Osteoblast (primary cell): ENCODE data around the gene C1QL1. TPM values are rescaled to one million over a fixed set of nuclear protein-coding genes. Genes with fewer than 3 reads are reported as not detected.

Source experiments
- DNase-seq: peaks from one replicate; pipeline ENCODE4 v3.0.0; 2011; ENCODE audit warnings: low spot score, mixed read lengths; ENCODE audit not compliant: insufficient read length; ENCODE audit errors: missing footprints
- H2AFZ ChIP-seq: 2 replicates; pipeline ENCODE4 v1.6.0; 2011; ENCODE audit warnings: mild to moderate bottlenecking, low read length
- H3K27ac ChIP-seq: 2 replicates; pipeline ENCODE4 v1.5.1; 2011; ENCODE audit warnings: mild to moderate bottlenecking, low read depth, low read length, moderate library complexity
- H3K27me3 ChIP-seq: 2 replicates; pipeline ENCODE4 v1.6.0; 2012; ENCODE audit warnings: mild to moderate bottlenecking, control low read depth, inconsistent platforms, low read length, moderate library complexity; ENCODE audit not compliant: insufficient read depth
- H3K36me3 ChIP-seq: 2 replicates; pipeline ENCODE4 v1.5.1; 2011; ENCODE audit warnings: mild to moderate bottlenecking, low read length, control low read depth, moderate library complexity; ENCODE audit not compliant: insufficient read depth
- H3K4me1 ChIP-seq: 2 replicates; pipeline ENCODE4 v1.5.1; 2011; ENCODE audit warnings: mild to moderate bottlenecking, low read length, control low read depth, moderate library complexity; ENCODE audit not compliant: insufficient read depth
- H3K4me2 ChIP-seq: 2 replicates; pipeline ENCODE4 v1.6.0; 2011; ENCODE audit warnings: mild to moderate bottlenecking, low read length; ENCODE audit not compliant: insufficient read depth
- H3K4me3 ChIP-seq: fragments of 200-600 bp; sonication (generic); 3 replicates; pipeline ENCODE4 v1.5.1; 2012; ENCODE audit warnings: mild to moderate bottlenecking, low read length, inconsistent platforms; ENCODE audit not compliant: insufficient read depth
- H3K79me2 ChIP-seq: 2 replicates; pipeline ENCODE4 v1.6.0; 2012; ENCODE audit warnings: mild to moderate bottlenecking, low read length, control low read depth, inconsistent platforms; ENCODE audit not compliant: insufficient read depth
- H3K9me3 ChIP-seq: 2 replicates; pipeline ENCODE4 v1.5.1; 2011; ENCODE audit warnings: low read depth, low read length, control low read depth
- H4K20me1 ChIP-seq: 2 replicates; pipeline ENCODE4 v1.6.0; 2012; ENCODE audit warnings: mild to moderate bottlenecking, low read length, control low read depth; ENCODE audit not compliant: insufficient read depth
- CTCF ChIP-seq: IDR thresholded peaks from 2 replicates; pipeline ENCODE4 v1.5.1; 2011; ENCODE audit warnings: mild to moderate bottlenecking, low read depth, low read length, moderate library complexity; ENCODE audit errors: extremely low read depth
- total RNA-seq: library from RNA; depleted of rRNA; stranded (reverse); fragments of >200 nt; gene quantifications from 2 replicates; pipeline ENCODE4 v1.2.3, GENCODE V29; 2012

Gene C1QL1
- total RNA-seq, 1 donor: under 0.01 TPM

GRCh38 chr17:44970136-44970741 lies 2.1 kb upstream of the C1QL1 start:
- Histone ChIP-seq H3K4me2 (peak overlapping the region; percentile 82), H3K4me1 (peaks cover 23% of the 10 kb centered on the region), H3K27ac (no peak overlapping the region), H3K9me3 (no peaks in the 10 kb centered on the region), H2AFZ (peak overlapping the region; percentile 68), H3K36me3 (no peaks in the 10 kb centered on the region), H3K27me3 (peaks cover 42% of the 10 kb centered on the region), H3K4me3 (peak overlapping the region; percentile 74), H3K79me2 (no peaks in the 10 kb centered on the region), H4K20me1 (no peaks in the 10 kb centered on the region)
- TF ChIP-seq CTCF: no peak
- DNase-seq: peak; percentile 96

GRCh38 chr17:44969144-44969780 lies 1.2 kb upstream of the C1QL1 start:
- no peak for TF ChIP-seq CTCF
- Histone ChIP-seq H3K27ac (no peak overlapping the region), H3K27me3 (peaks cover 45% of the 10 kb centered on the region), H3K79me2 (no peaks in the 10 kb centered on the region), H3K4me1 (peaks cover 23% of the 10 kb centered on the region), H3K4me2 (peak overlapping the region; percentile 88), H4K20me1 (no peaks in the 10 kb centered on the region), H3K36me3 (no peaks in the 10 kb centered on the region), H3K9me3 (no peaks in the 10 kb centered on the region), H2AFZ (no peak overlapping the region), H3K4me3 (no peak overlapping the region)
- peak; percentile 83 for DNase-seq

- Histone ChIP-seq H3K4me2 (no peak overlapping the region), H2AFZ (no peak overlapping the region)
Measured at GRCh38 chr17:44967907-44968224, 237 bp downstream of the C1QL1 start.

More at GRCh38 chr17:44967907-44968224, 237 bp downstream of the C1QL1 start:
- H3K27me3 ChIP-seq: peaks cover 46% of the 10 kb centered on the region
- H3K79me2 ChIP-seq: no peaks in the 10 kb centered on the region
- TF ChIP-seq CTCF: no peak
- H3K4me3 ChIP-seq: no peak overlapping the region
- no peaks in the 10 kb centered on the region for H4K20me1 ChIP-seq
- H3K36me3 ChIP-seq: no peaks in the 10 kb centered on the region
- no peak for DNase-seq
- no peaks in the 10 kb centered on the region for H3K9me3 ChIP-seq
- H3K4me1 ChIP-seq: peaks cover 20% of the 10 kb centered on the region
- H3K27ac ChIP-seq: no peak overlapping the region
